ENCODE measurements around the gene SCAF1.

GRCh38 chr19:49641688-49642491 is at the start of gene SCAF1:
- no peak for TF ChIP-seq CTCF (IDR thresholded peaks at IDR 0.05; ENCODE audit: insufficient read depth, low read depth, low read length)
- TF ChIP-seq EZH2 (IDR thresholded peaks at IDR 0.05; ENCODE audit: insufficient read depth, low read length): no peak

Data from astrocyte (in vitro differentiated cells and primary cell).